PFSK-1 (cell line): ENCODE results near the gene VANGL1.

Source experiments
- FOXP2 ChIP-seq: optimal IDR thresholded peaks from 2 replicates; pipeline ENCODE3; 2011; ENCODE audit warnings: borderline replicate concordance, control low read depth, inconsistent platforms; ENCODE audit not compliant: insufficient read depth; ENCODE audit errors: extremely low read length, extremely low read depth
- POLR2AphosphoS5 ChIP-seq: IDR thresholded peaks from 2 replicates; pipeline ENCODE4 v1.6.1; 2012; ENCODE audit warnings: low read depth, mild to moderate bottlenecking, control low read depth, low read length, moderate library complexity
- SIN3A ChIP-seq: IDR thresholded peaks from 2 replicates; pipeline ENCODE4 v1.6.1; 2012; ENCODE audit warnings: mild to moderate bottlenecking, low read length, moderate library complexity, borderline replicate concordance; ENCODE audit not compliant: insufficient read depth
- TAF1 ChIP-seq: IDR thresholded peaks from 2 replicates; pipeline ENCODE4 v1.6.1; 2012; ENCODE audit warnings: low read length, control low read depth, borderline replicate concordance; ENCODE audit not compliant: insufficient read depth
- TF ChIP-seq, protein P1 (sequence below), 2 experiments: IDR thresholded peaks; 2 replicates each; pipeline versions ENCODE4 v1.6.1 to v1.8.0; 2011 to 2012; ENCODE audit warnings: low read depth in 2 of 2, low read length in 2 of 2, control low read depth in 1 of 2, inconsistent platforms in 1 of 2, mild to moderate bottlenecking in 1 of 2, moderate library complexity in 1 of 2; ENCODE audit not compliant: insufficient read depth in 1 of 2

Gene VANGL1

DNA sequence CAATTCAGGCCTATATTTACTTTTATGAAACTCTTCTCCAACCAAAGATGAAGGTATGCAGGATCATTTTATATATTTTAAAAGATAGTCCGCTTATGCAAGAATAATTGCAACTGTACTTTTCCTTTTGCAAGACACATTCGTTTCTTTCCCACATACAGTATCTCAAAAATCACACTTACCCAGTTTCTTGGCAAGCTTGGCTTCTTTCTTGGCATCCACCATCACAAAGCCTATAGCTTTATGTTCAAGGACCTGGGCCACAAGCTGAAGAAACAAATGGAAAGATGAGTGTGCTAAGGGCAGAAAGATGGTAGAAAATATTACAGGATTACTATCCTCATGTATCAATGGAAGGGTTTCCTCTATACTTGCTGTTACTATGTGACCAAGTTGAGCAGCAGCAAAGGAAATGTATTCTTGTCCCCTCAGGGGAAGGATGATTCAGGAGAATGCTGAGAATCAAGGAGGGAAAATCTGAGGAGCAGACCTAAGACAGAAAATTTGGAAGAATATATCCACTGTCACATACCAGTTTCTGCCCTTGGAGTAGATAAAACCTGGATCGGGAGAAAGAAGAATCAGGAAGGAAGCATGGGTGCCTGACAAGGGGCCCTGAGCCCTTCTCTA, 103.0 kb downstream of the VANGL1 start:
- TF ChIP-seq POLR2AphosphoS5 (no peak), TAF1 (no peak), FOXP2 (no peak), SIN3A (no peak)
- TF ChIP-seq, protein P1, sequence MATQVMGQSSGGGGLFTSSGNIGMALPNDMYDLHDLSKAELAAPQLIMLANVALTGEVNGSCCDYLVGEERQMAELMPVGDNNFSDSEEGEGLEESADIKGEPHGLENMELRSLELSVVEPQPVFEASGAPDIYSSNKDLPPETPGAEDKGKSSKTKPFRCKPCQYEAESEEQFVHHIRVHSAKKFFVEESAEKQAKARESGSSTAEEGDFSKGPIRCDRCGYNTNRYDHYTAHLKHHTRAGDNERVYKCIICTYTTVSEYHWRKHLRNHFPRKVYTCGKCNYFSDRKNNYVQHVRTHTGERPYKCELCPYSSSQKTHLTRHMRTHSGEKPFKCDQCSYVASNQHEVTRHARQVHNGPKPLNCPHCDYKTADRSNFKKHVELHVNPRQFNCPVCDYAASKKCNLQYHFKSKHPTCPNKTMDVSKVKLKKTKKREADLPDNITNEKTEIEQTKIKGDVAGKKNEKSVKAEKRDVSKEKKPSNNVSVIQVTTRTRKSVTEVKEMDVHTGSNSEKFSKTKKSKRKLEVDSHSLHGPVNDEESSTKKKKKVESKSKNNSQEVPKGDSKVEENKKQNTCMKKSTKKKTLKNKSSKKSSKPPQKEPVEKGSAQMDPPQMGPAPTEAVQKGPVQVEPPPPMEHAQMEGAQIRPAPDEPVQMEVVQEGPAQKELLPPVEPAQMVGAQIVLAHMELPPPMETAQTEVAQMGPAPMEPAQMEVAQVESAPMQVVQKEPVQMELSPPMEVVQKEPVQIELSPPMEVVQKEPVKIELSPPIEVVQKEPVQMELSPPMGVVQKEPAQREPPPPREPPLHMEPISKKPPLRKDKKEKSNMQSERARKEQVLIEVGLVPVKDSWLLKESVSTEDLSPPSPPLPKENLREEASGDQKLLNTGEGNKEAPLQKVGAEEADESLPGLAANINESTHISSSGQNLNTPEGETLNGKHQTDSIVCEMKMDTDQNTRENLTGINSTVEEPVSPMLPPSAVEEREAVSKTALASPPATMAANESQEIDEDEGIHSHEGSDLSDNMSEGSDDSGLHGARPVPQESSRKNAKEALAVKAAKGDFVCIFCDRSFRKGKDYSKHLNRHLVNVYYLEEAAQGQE (IDR thresholded peaks at IDR 0.05; ENCODE audit: insufficient read depth in 1 of 2, low read depth in 2 of 2, low read length in 2 of 2), result no peak

DNA sequence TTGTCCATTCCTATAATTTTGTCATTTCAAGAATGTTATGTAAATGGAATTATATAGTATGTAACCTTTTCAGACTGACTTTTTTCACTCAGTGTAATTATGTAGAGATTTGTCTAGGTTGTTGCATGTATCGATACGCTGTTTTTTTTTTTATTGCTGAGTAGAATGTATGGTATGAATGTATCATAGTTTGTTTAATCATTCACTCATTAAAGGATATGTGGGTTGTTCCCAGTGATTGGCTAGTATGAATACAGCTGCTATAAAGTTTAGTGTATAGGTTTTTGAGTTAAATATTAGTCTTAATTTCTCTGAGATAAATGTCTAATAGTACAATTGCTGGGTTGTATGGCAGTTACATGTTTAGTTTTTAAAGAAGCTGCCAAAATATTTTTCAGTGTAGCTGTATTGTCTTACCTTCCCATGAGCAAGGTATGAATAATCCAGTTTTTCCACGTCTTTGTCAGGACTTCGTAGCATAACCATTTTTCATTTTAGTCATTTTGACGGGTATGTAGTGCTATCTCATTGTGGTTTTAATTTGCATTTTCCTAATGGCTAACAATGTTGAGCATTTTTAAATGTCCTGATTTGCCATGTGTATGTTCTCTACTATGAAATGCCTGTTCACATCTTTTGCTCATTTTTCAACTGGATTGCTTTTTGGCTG, 104.4 kb downstream of the VANGL1 start:
- no peak for TF ChIP-seq POLR2AphosphoS5
- no peak for TF ChIP-seq TAF1
- TF ChIP-seq, protein P1 (IDR thresholded peaks at IDR 0.05; ENCODE audit: insufficient read depth in 1 of 2, low read depth in 2 of 2, low read length in 2 of 2), result no peak
